Measurements from ENCODE around the gene DIAPH2.

- TF ChIP-seq POLR2A (IDR thresholded peaks at IDR 0.05; ENCODE audit: extremely low read depth, insufficient read length) (no peak), CTCF (IDR thresholded peaks at IDR 0.05; ENCODE audit: low read depth, low read length) (no peak), MYC (IDR thresholded peaks at IDR 0.05; ENCODE audit: low read depth, low read length) (no peak), MAX (IDR thresholded peaks at IDR 0.05; ENCODE audit: low read depth, low read length) (no peak)
These were observed 806.0 kb downstream of the DIAPH2 start for GRCh38 chrX:97490656-97491055.

Data from NB4 (cell line).